ENCODE measurements around the gene LIPF.
"Not testable (repeated sequence)": the region's sequence is repeated elsewhere in the genome, so short reads cannot be mapped to it uniquely, and the experiment has no call there.

LIPF gene

GRCh38 chr10:88676283-88677060 is 12.2 kb downstream of the LIPF start:
- DNase-seq: no peak

GRCh38 chr10:88680958-88681357 is 16.7 kb downstream of the LIPF start:
- DNase-seq: no peak

GRCh38 chr10:88682491-88682890 is 18.2 kb downstream of the LIPF start:
- DNase-seq: no peak

GRCh38 chr10:88687853-88688467 is 23.7 kb downstream of the LIPF start:
- no peak for DNase-seq

GRCh38 chr10:88689366-88689765 is 25.1 kb downstream of the LIPF start:
- DNase-seq: no peak

GRCh38 chr10:88693392-88694020 is 29.3 kb downstream of the LIPF start:
- no peak for DNase-seq

- no peak for DNase-seq
Measured at GRCh38 chr10:88702848-88703597, 38.8 kb downstream of the LIPF start.

GRCh38 chr10:88705958-88706357 is 41.7 kb downstream of the LIPF start, which contains the start of gene LIPK:
LIPK (plus strand) TSS chr10:88706249; CDS start chr10:88724544, 18,295 bp downstream.
- DNase-seq: no peak

GRCh38 chr10:88707429-88708155 is 43.4 kb downstream of the LIPF start:
- DNase-seq: peak; percentile 60

- DNase-seq: not testable (repeated sequence)
Measured at GRCh38 chr10:88709361-88709760, 45.1 kb downstream of the LIPF start.

- DNase-seq: no peak
Measured at GRCh38 chr10:88715517-88715916, 51.3 kb downstream of the LIPF start.

GRCh38 chr10:88721392-88721791 is 57.1 kb downstream of the LIPF start:
- DNase-seq: no peak

GRCh38 chr10:88725798-88726197 is 61.6 kb downstream of the LIPF start:
- no peak for DNase-seq

- peak; percentile 21 for DNase-seq
Measured at GRCh38 chr10:88728107-88728763, 64.0 kb downstream of the LIPF start.

Data from stimulated activated CD4-positive, alpha-beta T cell treated with anti-CD3 and anti-CD28 coated beads, Interleukin-4, amount 100 ng/mL, for 24 hours (primary cell).